NCI-H774 (cell line): ENCODE results near the gene RTN4R.
"Not testable (repeated sequence)": the region's sequence is repeated elsewhere in the genome, so short reads cannot be mapped to it uniquely, and the experiment has no call there.

Source experiments
- DNase-seq: peaks from one replicate; lab custom pipeline; 2025; lab: John Stamatoyannopoulos, UW

RTN4R gene

GRCh38 chr22:20305894-20306645, 38.0 kb upstream of the RTN4R start:
- no peak for DNase-seq

- DNase-seq = not testable (repeated sequence)
These were observed 37.2 kb upstream of the RTN4R start for GRCh38 chr22:20305230-20305893.

GRCh38 chr22:20304646-20305045, 36.5 kb upstream of the RTN4R start:
- no peak for DNase-seq

GRCh38 chr22:20303229-20303534, 35.1 kb upstream of the RTN4R start:
- not testable (repeated sequence) for DNase-seq

DNA sequence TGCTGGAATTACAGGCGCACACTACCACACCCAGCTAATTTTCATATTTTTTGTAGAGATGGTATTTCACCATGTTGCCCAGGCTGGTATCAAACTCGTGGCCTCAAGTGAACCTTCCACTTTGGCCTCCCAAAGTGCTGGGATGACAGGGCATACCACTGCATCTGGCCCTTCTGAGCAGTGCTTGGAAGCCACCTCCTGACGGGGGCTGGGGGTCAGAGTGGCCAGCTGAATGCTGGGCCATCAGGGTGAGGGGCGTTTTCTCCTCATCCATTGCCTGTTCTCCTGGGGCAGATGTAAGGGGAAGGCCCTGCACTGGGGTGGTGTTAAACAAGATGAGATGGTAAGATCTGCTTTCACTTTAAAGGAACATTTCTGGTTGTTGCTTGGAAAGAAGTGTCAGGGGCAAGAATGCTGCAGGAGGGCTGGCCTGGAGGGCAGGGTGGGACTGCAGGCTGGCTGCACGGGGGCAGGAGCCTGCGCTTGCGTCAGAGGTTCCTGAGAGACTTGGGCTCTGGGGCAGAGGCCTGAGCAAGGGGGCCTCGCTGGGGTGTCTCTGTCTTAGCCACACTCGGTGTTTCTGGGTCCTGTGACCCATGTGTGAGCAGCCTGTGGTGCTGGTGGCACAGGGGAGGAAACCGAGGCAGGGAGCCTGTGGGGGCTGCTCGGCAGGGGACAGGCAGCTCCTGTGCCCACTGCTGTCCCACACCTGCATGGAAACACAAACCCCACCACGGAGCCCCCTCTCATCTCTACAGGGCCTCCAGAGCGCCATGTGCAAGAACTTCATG, 34.5 kb upstream of the RTN4R start:
- no peak for DNase-seq

DNA sequence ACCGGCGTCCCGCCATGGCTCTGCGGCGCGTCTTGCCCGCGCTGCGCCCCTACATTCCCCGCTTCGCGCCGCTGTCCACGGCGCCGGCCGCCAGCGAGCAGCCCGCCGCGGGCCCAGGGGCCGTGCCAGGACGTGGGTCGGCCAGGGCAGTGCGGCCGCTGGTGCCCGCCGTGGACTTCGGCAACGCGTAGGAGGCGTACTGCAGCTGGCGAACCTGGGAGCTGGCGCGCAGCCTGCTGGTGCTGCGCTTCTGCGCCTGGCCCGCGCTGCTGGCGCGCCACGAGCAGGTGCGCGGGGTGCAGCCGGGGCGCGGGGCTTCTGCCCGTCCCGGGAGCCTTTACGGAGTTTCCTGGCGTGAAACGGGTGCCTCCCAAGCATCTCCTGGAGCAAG, 31.6 kb upstream of the RTN4R start:
- peak; percentile 34 for DNase-seq

GRCh38 chr22:20298803-20299745, 31.0 kb upstream of the RTN4R start:
- DNase-seq = peak; percentile 70

GRCh38 chr22:20298110-20298802, 30.1 kb upstream of the RTN4R start:
- no peak for DNase-seq

DNA sequence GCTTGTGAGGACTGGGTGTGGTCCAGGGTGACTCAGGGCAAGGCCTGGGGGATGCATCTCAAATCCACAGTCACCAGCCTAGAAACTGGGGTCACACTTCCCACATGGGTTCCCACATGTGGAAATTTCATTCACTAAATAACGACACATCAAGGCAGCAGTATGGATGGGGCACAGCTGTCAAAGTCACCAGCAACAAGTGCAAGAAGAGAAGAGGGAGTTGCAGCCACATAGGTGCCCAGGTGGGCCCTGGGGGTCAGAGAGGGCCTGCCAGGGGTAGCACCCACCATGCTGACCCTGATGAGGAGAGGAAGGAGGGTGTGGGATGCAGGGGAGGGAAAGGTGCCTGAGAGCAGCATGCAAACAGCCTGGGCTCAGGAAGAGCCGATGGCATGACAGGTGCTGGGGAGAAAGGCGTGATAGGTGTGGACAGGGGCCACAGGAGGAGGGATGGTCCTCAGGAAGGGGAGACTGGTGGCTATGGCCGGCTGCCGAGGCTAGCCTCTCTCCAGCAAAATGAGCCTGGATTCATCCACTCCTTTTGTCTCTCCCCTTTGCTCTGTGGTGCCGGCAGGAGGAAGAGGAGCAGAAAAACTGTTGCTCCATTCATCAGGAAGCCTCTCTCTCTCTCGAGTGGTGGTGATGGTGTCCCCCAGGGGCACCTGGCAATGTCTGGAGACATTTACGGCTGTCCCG, 29.4 kb upstream of the RTN4R start:
- no peak for DNase-seq

DNA sequence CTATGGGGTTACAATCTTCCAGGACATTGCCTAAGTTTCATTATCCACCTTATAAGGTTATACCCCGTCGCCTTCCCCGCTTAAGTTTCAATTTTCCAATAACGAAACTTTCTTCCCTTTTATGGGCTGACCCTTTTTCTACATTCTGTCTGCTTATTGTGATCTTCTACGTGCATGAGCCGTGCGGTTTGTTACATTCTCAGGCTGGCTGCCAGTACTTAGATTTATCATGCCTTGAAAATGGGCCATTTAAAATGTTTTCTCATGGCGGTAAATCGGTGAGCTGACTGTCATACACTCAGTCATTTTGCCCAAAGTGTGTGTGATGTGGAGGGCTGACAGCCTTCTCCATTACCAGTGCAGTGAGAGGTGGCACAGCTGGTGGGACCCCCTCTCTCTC, 28.5 kb upstream of the RTN4R start:
- DNase-seq = no peak

DNA sequence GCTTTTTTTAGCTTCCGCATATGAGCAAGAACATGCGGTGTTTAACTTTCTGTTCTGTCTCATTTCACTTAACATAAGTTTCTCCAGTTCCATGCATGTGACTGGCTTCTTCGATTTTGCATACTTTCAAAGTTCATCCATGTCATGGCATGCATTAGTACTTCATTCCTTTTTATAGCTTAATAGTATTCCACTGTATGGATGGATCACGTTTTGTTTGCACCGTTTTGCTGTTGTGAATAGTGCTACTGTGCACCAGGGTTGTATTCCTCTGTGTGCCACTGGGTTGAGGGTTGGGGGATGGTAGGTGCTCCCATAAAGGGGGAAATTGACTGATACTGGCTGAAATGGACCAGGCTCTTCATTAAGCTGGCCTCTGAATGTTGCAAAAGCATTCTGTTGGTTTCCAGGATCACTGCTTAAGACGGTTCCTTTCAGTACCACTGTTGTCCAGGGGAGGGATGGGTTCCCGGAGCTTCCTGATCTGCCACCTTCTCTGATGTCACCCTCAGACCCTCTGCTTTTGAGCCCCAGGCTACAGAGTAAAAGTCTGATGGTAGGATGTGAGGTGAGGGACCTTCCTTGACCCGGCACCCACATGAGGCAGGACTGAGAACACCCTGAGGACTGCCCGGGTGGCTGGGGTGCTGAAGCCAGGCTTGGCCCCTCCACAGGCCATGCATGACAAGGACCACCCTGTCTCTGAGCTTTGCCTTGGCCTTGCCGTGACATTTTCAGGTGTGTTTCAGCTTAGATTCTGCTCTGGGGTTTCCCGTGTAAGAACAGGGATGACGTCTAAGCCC, 27.3 kb upstream of the RTN4R start:
- no peak for DNase-seq

DNA sequence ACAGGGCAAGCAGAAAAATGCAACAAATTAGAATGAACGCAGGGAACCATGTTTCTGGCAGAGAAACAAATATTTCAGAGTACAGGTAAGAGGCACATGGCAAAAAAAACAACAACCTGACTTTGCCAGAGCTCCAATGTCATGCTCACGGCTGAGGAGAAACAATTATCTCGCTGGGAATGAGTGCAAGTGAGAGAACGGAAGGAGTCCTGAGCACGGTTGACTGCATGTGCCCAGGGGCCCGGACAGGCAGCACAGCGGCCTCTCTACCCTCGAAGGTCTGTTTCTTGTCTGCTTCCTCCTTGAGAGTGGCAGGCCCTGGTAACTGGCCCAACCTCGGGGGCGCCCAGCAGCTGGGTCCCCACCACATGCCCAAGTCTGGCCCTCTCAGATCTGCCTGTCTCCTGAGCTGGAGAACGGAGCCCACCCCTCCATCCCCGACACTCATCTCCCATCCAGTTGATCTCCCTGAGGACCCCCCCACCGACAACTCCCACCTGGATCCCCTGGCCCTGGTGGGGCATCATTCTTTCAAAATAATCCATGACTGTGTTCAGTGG, 24.6 kb upstream of the RTN4R start:
- DNase-seq = no peak

DNA sequence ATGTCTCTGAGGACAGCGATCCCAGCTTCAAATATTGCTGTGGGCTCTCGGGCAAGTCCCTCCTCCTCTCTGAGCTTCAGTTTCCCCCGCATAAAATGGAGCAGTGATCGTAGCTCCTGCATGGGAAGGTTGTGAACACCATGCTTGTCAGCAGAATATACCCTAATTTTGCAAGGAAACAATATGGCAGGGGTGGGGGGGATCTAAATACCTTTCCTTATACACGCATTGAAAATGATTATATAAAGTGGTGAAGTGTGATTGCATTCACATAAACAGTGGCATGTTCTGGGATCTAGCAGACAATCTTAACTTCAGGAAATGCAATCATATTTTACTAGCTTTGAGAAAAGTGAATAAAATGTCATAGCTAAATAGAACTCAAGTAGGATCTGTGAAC, 24.0 kb upstream of the RTN4R start:
- DNase-seq = no peak

- no peak for DNase-seq
These were observed 23.5 kb upstream of the RTN4R start for GRCh38 chr22:20291604-20292063.

GRCh38 chr22:20291249-20291586, 23.1 kb upstream of the RTN4R start:
- no peak for DNase-seq

DNA sequence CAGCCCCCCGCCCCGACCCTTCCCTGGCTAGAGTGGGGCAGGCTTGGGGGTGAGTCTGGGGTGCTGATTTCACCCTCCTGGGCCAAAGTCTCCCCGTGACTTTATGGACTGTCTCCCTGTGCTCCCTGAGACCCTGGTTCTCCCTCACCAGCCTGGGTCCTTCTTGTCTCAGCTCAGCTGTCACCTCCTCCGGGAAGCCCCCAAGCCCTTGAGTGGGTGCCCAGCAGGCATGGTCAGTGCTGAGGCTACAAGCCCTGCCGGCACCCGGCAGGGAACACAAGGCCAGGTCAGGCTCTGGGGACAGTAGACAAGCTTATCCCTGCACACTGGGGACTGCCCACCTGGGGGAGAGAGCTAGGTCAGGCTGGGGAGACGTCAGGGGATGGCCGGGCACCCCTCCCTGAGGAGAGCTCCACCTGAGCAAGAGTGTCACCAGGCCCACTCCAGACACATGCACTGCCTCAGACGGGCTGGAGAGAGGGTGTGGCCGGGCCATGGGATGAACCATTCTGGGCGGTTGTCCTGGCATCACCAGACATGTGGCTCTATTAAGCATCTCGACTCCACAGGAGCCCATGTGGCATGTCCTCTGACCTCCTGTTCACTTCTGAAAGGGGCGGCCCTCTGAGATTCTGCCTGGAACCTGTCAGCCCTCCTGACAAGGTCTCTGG, 22.6 kb upstream of the RTN4R start:
- no peak for DNase-seq

DNA sequence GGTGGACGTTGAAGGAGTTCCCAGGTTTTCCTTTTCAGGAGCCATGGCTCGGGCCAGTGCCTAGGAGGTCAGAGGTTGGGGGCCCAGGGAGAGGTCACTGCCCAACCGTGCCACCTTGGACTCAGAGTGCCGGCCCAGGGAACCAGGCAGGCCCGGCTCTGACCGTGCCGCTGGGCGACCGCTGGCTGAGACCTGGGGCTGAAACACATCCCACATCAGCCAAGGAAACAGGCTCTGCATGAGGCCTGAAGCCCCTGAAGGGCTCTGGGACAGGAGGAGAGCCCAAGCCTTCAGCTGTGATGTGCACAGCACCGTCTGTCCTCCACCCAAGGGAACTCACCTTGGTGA, 21.9 kb upstream of the RTN4R start:
- no peak for DNase-seq

GRCh38 chr22:20289182-20290044, 21.3 kb upstream of the RTN4R start:
- DNase-seq = not testable (repeated sequence)
